Natural killer cell (primary cell): ENCODE results near the gene GOLGA1. TPM values are rescaled to one million over a fixed set of nuclear protein-coding genes. Genes with fewer than 3 reads are reported as not detected.

Experiments used
- ATAC-seq, 3 donors: fragments of 150-1000 bp in 2 of 3; fragments of 200-7000 bp in 1 of 3; cut with Tn5 transposase; 1 replicate in 1 of 3; 2 replicates in 2 of 3; pipeline ENCODE4 v1.10.0; 2021; ENCODE audit warnings: mild to moderate bottlenecking in 2 of 3, moderate library complexity in 2 of 3
- DNase-seq, 2 donors: peaks; one replicate each; pipeline versions ENCODE4 v3.0.0 to v3.0.0-alpha.2; 2013 to 2021; ENCODE audit warnings: mixed read lengths in 1 of 2
- H3K27ac ChIP-seq: one replicate; pipeline ENCODE4 v1.5.1; 2013; ENCODE audit warnings: mild to moderate bottlenecking, low read length
- H3K27me3 ChIP-seq: one replicate; pipeline ENCODE4 v1.6.1; 2013; ENCODE audit warnings: low read length; ENCODE audit not compliant: control insufficient read depth, insufficient read depth
- H3K36me3 ChIP-seq: one replicate; pipeline ENCODE4 v1.6.1; 2013; ENCODE audit warnings: low read length; ENCODE audit not compliant: control insufficient read depth, insufficient read depth
- H3K4me1 ChIP-seq: one replicate; pipeline ENCODE4 v1.6.1; 2013; ENCODE audit warnings: low read length; ENCODE audit not compliant: control insufficient read depth, insufficient read depth
- H3K4me3 ChIP-seq: one replicate; pipeline ENCODE4 v1.5.1; 2013; ENCODE audit warnings: low read length
- H3K9me3 ChIP-seq: one replicate; pipeline ENCODE4 v1.6.1; 2013; ENCODE audit warnings: low read length; ENCODE audit not compliant: control insufficient read depth, insufficient read depth
- H3K27ac Mint-ChIP-seq, 2 donors: one replicate each; pipeline ENCODE4 v1.8.0; 2022; ENCODE audit warnings: mild to moderate bottlenecking in 2 of 2, mixed read lengths in 2 of 2, moderate library complexity in 1 of 2
- H3K27me3 Mint-ChIP-seq, 2 donors: one replicate each; pipeline ENCODE4 v1.8.0; 2022; ENCODE audit warnings: low read depth in 2 of 2, mixed read lengths in 2 of 2
- H3K36me3 Mint-ChIP-seq: one replicate; pipeline ENCODE4 v1.8.0; 2022; ENCODE audit warnings: mixed read lengths
- H3K4me1 Mint-ChIP-seq, 2 donors: one replicate each; pipeline ENCODE4 v1.8.0; 2022; ENCODE audit warnings: mixed read lengths in 2 of 2
- H3K4me3 Mint-ChIP-seq: one replicate; pipeline ENCODE4 v1.8.0; 2022; ENCODE audit warnings: mild to moderate bottlenecking, moderate library complexity, mixed read lengths
- H3K9me3 Mint-ChIP-seq, 2 donors: one replicate each; pipeline ENCODE4 v1.8.0; 2022; ENCODE audit warnings: mixed read lengths in 2 of 2
- CTCF ChIP-seq: fragments of 200-600 bp; IDR thresholded peaks from one replicate; pipeline ENCODE4 v1.8.0; 2022; ENCODE audit warnings: antibody characterized with exemption
- WGBS: methylation state at CpG from one replicate; pipeline ENCODE4 v1.1.7; 2013; ENCODE audit warnings: missing lambda C conversion rate; ENCODE audit not compliant: insufficient coverage; 5-methylcytosine and 5-hydroxymethylcytosine counted together
- intact Hi-C: fragments of 100-400 bp; cut with micrococcal nuclease; formaldehyde crosslinking; loops from one replicate; pipeline ENCODE4 v1.14.2; 2022
- total RNA-seq, 4 donors: library from RNA; stranded (reverse); fragments of 120-200 nt in 1 of 4; gene quantifications; one replicate each; pipeline versions ENCODE4 v1.2.3 to v1.2.4, GENCODE V29; 2013 to 2022

The GOLGA1 gene
- total RNA-seq, 3 donors from 2014 or later (not counting 1 experiment from before 2014, with no cell fraction given) = 21.5 to 32.4 (median 27.0) TPM

- Mint-ChIP-seq H3K9me3 (no peaks in the 10 kb centered on the region), H3K27ac (peak overlapping the region; percentile 86 to 89), H3K4me3 (no peak overlapping the region), H3K36me3 (no peaks in the 10 kb centered on the region), H3K27me3 (no peaks in the 10 kb centered on the region), H3K4me1 (peaks cover 13 to 29% of the 10 kb centered on the region in 2 donors)
- intact Hi-C loops = loop anchor here (5.0 kb wide), 1 partner anchor 237 kb away; no protein-coding TSS in a partner anchor
- H3K27ac ChIP-seq = peak overlapping the region; percentile 87
- DNase-seq = no peak
- H3K4me1 ChIP-seq = peaks cover 23% of the 10 kb centered on the region
- WGBS = 91% methylated on average over 8 of the region's 8 CpGs
- H3K9me3 ChIP-seq = no peaks in the 10 kb centered on the region
- H3K27me3 ChIP-seq = no peaks in the 10 kb centered on the region
- H3K4me3 ChIP-seq = no peak overlapping the region
- TF ChIP-seq CTCF = no peak
- ATAC-seq = no peak
- H3K36me3 ChIP-seq = peaks cover 24% of the 10 kb centered on the region
Observed at GRCh38 chr9:124854161-124854560, 86.7 kb downstream of the GOLGA1 start.

DNA sequence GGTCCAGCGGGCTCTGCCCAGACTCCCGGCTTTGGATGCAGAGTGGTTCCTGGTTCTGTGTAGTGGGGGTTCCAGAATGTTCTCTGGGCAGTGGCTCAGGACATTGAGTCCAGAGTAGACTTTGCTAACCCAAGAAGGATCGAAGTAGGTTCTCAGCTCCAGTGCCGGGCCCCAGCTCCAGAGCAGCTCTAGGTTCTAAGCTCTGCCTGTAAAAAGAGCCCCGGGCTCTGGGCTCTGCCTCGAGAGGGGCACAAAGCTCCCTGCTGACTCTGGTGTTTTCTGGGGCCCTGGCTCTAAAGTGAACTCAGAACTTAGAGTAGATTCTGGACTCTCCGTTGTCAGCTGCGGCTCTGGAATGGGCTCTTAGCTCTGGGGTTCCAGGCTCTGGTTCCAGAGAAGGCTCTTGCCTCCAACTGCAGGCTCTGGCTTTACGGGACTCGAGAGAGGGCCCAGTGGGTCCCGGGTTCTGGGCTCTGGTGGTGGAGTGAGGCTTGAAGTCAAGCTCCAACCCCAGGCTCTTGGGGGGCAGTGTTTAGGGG, 87.2 kb downstream of the GOLGA1 start:
- H3K27ac Mint-ChIP-seq = peak overlapping the region; percentile 86 to 89
- DNase-seq = peak in 1 of 2 donors; percentile 42
- intact Hi-C loops = loop anchor here (1.0 to 5.0 kb wide), 4 partner anchors 17 to 236 kb away; no protein-coding TSS in a partner anchor

GRCh38 chr9:124852829-124853531, 87.9 kb downstream of the GOLGA1 start, which contains the start of gene WDR38:
Gene WDR38, plus strand, starts transcription at chr9:124853460. Its CDS starts 72 bp downstream, at chr9:124853532.
- Histone ChIP-seq H3K9me3 (no peaks in the 10 kb centered on the region), H3K36me3 (peaks cover 12% of the 10 kb centered on the region), H3K4me1 (peaks cover 23% of the 10 kb centered on the region), H3K27ac (peak within 1 kb of the TSS; percentile 87), H3K4me3 (peak within 1 kb of the TSS; percentile 27), H3K27me3 (peaks cover 3% of the 10 kb centered on the region)
- peak within 1 kb of the TSS; percentile 86 to 89 for H3K27ac Mint-ChIP-seq
- intact Hi-C loops = loop anchor here (1.0 to 5.0 kb wide), 4 partner anchors 17 to 236 kb away; no protein-coding TSS in a partner anchor
- no peaks in the 10 kb centered on the region for H3K9me3 Mint-ChIP-seq
- H3K4me1 Mint-ChIP-seq = peaks cover 13 to 24% of the 10 kb centered on the region in 2 donors
- H3K27me3 Mint-ChIP-seq = no peaks in the 10 kb centered on the region
- peak; percentile 99 for TF ChIP-seq CTCF
- ATAC-seq = peak; percentile 90 to 96 (median 95)
- H3K4me3 Mint-ChIP-seq = peak within 1 kb of the TSS; percentile 82
- 2% methylated on average over 51 of the region's 51 CpGs for WGBS
- DNase-seq = peak; percentile 88 to 93
- H3K36me3 Mint-ChIP-seq = no peaks in the 10 kb centered on the region

More for the DNA sequence above, 87.2 kb downstream of the GOLGA1 start:
- WGBS = 70% methylated on average over 11 of the region's 11 CpGs
- Mint-ChIP-seq H3K27me3 (no peaks in the 10 kb centered on the region), H3K9me3 (no peaks in the 10 kb centered on the region), H3K4me3 (no peak overlapping the region), H3K36me3 (no peaks in the 10 kb centered on the region), H3K4me1 (peaks cover 13 to 27% of the 10 kb centered on the region in 2 donors)
- H3K27ac ChIP-seq = peak overlapping the region; percentile 87
- H3K4me1 ChIP-seq = peaks cover 23% of the 10 kb centered on the region
- ATAC-seq = peak in 1 of 3 donors; percentile 2
- H3K9me3 ChIP-seq = no peaks in the 10 kb centered on the region
- peaks cover 1% of the 10 kb centered on the region for H3K27me3 ChIP-seq
- H3K36me3 ChIP-seq = peaks cover 19% of the 10 kb centered on the region
- TF ChIP-seq CTCF = no peak
- H3K4me3 ChIP-seq = no peak overlapping the region
